ENCODE data around the gene ING5.

Gene ING5

DNA sequence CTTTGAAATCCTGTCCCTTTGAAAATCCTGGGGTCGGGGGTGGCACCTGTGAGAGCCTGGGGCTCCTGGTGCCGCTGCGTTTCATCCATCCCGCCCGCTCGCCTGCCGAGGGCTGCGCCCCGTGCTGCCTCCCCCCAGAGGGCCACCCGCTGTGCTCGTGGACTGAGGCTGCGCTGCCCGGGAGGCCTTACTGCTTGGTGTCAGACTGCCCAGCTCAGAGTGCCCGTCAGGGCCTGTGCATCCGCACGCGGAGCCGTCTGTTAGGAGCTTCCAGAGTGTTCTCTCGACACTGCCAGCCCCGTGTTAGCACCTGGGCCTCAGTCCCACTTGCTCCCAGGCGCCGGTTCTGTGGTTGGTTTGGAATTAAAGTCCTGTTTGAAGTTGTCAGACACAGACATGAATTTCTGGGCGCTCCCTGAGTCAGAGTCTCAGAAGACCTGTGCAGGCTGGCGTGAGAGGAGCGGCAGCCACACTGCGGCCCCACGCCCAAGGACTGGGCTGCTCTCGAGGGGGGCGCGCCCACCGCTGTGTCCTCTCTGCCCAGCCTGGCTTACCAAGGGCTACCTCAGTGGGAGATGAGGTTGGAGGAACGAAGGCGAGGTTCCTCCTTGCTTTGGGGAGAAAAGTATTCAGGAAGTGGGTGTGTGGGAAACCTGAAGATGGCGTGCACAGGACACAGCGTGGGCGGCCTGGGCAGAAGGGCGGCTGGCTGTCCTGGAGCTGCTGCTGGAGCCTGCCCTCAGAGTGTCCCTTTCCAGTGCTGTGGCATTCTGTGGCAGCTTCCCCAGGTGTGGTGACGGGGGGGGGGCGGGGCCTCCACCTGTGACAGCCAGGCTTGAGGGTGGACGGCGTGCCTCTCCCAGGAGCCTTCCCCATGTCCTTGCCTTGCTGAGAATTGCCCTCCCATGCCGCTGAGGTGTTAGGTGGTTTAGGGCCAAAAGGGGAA, 29.3 kb upstream of the ING5 start:
- H2AFZ ChIP-seq (ENCODE audit: low read depth, low read length) = no peak overlapping the region
- H3K9me3 ChIP-seq (ENCODE audit: insufficient read depth, low read length) = no peaks in the 10 kb centered on the region
- H3K9ac ChIP-seq (ENCODE audit: low read length) = no peak overlapping the region
- H3K4me1 ChIP-seq (ENCODE audit: low read length) = no peaks in the 10 kb centered on the region
- H3K36me3 ChIP-seq (replicated peaks; ENCODE audit: low read depth, low read length) = no peaks in the 10 kb centered on the region
- H3K79me2 ChIP-seq (ENCODE audit: low read length) = no peaks in the 10 kb centered on the region
- H4K20me1 ChIP-seq (ENCODE audit: insufficient read depth, low read length) = no peaks in the 10 kb centered on the region
- H3K4me3 ChIP-seq (ENCODE audit: low read length) = no peak overlapping the region
- no peak overlapping the region for H3K4me2 ChIP-seq (ENCODE audit: low read length)
- no peaks in the 10 kb centered on the region for H3K27me3 ChIP-seq (ENCODE audit: low read depth, low read length)
- H3K27ac ChIP-seq (ENCODE audit: low read length) = no peak overlapping the region
- TF ChIP-seq, protein P1, sequence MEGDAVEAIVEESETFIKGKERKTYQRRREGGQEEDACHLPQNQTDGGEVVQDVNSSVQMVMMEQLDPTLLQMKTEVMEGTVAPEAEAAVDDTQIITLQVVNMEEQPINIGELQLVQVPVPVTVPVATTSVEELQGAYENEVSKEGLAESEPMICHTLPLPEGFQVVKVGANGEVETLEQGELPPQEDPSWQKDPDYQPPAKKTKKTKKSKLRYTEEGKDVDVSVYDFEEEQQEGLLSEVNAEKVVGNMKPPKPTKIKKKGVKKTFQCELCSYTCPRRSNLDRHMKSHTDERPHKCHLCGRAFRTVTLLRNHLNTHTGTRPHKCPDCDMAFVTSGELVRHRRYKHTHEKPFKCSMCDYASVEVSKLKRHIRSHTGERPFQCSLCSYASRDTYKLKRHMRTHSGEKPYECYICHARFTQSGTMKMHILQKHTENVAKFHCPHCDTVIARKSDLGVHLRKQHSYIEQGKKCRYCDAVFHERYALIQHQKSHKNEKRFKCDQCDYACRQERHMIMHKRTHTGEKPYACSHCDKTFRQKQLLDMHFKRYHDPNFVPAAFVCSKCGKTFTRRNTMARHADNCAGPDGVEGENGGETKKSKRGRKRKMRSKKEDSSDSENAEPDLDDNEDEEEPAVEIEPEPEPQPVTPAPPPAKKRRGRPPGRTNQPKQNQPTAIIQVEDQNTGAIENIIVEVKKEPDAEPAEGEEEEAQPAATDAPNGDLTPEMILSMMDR (IDR thresholded peaks at IDR 0.05; ENCODE audit: low read depth, low read length) = no peak
- no peak for TF ChIP-seq EZH2phosphoT487 (IDR thresholded peaks at IDR 0.05; ENCODE audit: low read depth)

DNA sequence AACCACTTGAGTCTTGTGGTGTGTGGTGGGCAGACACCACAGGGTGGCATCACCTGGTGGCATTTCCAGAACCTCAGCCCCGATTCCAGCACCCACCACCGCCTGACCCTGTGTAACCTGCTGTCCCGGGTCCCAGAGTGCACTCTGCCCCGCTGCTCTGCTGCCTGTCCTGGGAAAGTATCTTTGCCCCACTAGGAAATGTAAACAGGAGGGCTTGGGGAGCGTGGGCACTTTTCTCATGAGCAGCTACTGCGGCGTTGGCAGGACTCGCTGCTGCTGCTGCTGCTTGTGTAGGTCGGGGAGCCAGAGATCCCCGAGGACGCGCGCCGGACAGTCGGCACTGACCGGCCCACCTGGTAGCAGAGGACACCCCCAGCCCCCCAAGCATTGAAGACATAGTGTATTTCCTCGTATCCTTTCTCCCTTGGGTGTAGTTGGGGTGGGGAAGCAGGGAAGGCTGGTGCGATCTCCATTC, 28.6 kb upstream of the ING5 start:
- H3K36me3 ChIP-seq (replicated peaks; ENCODE audit: low read depth, low read length) = no peaks in the 10 kb centered on the region
- TF ChIP-seq, protein P1 (IDR thresholded peaks at IDR 0.05; ENCODE audit: low read depth, low read length) = no peak
- no peak for TF ChIP-seq EZH2phosphoT487 (IDR thresholded peaks at IDR 0.05; ENCODE audit: low read depth)
- no peak overlapping the region for H3K27ac ChIP-seq (ENCODE audit: low read length)

DNA sequence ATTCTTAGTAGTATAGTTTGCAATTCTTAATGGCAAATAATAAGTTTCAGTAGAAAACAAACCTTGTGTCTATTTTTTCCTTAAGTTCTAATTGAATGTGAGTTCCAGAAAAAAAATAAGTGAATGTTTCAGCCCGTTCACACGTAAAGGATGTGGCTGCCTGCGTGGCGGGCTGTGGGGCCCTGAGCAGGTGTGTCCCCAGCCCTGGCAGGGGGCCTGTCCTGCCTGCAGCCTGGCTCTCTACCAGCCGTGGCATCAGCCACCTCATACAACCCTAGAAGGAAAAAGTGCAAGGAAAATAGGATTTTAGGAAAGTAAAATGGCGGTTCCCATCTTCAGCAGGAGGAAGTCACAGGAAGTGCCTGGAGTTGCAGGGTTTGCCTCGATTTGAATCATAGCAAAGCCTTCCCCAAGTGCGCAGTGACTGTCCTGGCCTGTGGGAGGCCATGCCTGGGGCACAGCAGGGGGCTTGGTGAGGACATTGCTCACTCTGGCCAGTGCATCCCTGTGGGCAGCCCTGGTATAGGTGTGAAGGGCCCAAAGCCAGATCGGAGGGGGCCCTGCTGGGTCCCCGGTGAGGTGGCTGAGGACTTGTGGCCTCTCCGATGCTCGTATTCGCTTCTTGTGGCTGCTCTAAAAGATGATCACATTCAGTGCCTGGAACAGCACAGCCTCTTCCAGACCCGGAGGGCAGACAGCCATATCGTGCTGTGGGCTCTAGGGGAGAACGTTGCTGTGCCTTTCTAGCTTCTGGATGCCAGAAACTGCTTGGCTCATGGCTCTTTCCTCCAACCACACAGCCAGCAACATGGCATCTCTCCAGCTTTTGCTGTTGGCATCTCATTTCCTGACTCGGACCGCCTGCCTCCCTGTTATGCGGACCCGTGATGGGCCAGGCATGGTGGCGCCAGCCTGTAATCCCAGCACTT, 27.8 kb upstream of the ING5 start:
- TF ChIP-seq EZH2phosphoT487 (IDR thresholded peaks at IDR 0.05; ENCODE audit: low read depth) = no peak
- TF ChIP-seq, protein P1 (IDR thresholded peaks at IDR 0.05; ENCODE audit: low read depth, low read length) = no peak
- Histone ChIP-seq H3K9ac (ENCODE audit: low read length) (no peak overlapping the region), H3K4me3 (ENCODE audit: low read length) (no peak overlapping the region), H3K79me2 (ENCODE audit: low read length) (no peaks in the 10 kb centered on the region), H3K4me2 (ENCODE audit: low read length) (no peak overlapping the region), H3K27ac (ENCODE audit: low read length) (no peak overlapping the region), H3K27me3 (ENCODE audit: low read depth, low read length) (no peaks in the 10 kb centered on the region), H3K4me1 (ENCODE audit: low read length) (no peaks in the 10 kb centered on the region), H3K36me3 (replicated peaks; ENCODE audit: low read depth, low read length) (no peaks in the 10 kb centered on the region), H4K20me1 (ENCODE audit: insufficient read depth, low read length) (no peaks in the 10 kb centered on the region), H3K9me3 (ENCODE audit: insufficient read depth, low read length) (no peaks in the 10 kb centered on the region), H2AFZ (ENCODE audit: low read depth, low read length) (no peak overlapping the region)

More for the DNA sequence above, 28.6 kb upstream of the ING5 start:
- Histone ChIP-seq H3K4me2 (ENCODE audit: low read length) (no peak overlapping the region), H3K27me3 (ENCODE audit: low read depth, low read length) (no peaks in the 10 kb centered on the region), H3K4me3 (ENCODE audit: low read length) (no peak overlapping the region), H3K9ac (ENCODE audit: low read length) (no peak overlapping the region), H3K4me1 (ENCODE audit: low read length) (no peaks in the 10 kb centered on the region), H3K79me2 (ENCODE audit: low read length) (no peaks in the 10 kb centered on the region), H2AFZ (ENCODE audit: low read depth, low read length) (no peak overlapping the region), H3K9me3 (ENCODE audit: insufficient read depth, low read length) (no peaks in the 10 kb centered on the region), H4K20me1 (ENCODE audit: insufficient read depth, low read length) (no peaks in the 10 kb centered on the region)

DNA sequence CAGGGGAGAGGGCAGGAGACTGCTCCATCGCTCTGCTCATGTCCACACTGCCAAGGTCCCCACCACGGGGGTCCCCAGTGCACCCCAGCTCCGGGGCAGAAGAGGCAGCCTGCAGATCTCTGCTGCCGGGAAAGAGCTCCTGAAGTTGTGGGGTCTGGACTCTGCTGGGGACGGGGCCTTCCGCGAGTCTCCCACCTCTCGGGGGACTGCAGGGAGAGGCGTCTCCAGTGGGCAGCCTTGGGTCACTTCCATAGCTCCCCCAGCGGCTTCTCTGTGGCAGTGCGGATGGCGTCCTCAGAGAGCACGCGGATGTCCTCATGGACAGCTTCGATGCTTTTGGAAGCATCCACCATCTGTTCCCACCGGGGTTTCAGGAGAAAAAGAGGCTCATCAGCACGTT, 26.0 kb upstream of the ING5 start:
- Histone ChIP-seq H2AFZ (ENCODE audit: low read depth, low read length) (no peak overlapping the region), H3K27ac (ENCODE audit: low read length) (no peak overlapping the region), H3K9me3 (ENCODE audit: insufficient read depth, low read length) (no peaks in the 10 kb centered on the region), H3K36me3 (replicated peaks; ENCODE audit: low read depth, low read length) (peaks cover 2% of the 10 kb centered on the region), H3K27me3 (ENCODE audit: low read depth, low read length) (no peaks in the 10 kb centered on the region), H3K79me2 (ENCODE audit: low read length) (no peaks in the 10 kb centered on the region), H4K20me1 (ENCODE audit: insufficient read depth, low read length) (no peaks in the 10 kb centered on the region), H3K4me1 (ENCODE audit: low read length) (no peaks in the 10 kb centered on the region), H3K4me2 (ENCODE audit: low read length) (no peak overlapping the region), H3K4me3 (ENCODE audit: low read length) (no peak overlapping the region), H3K9ac (ENCODE audit: low read length) (no peak overlapping the region)
- TF ChIP-seq, protein P1 (IDR thresholded peaks at IDR 0.05; ENCODE audit: low read depth, low read length) = no peak
- no peak for TF ChIP-seq EZH2phosphoT487 (IDR thresholded peaks at IDR 0.05; ENCODE audit: low read depth)

All from OCI-LY3 (cell line).